Neural progenitor cell (in vitro differentiated cells): Measurements from ENCODE around the gene ARHGEF25. TPM values are rescaled to one million over a fixed set of nuclear protein-coding genes. Genes with fewer than 3 reads are reported as not detected.

Experiments used
- DNase-seq: peaks from one replicate; pipeline ENCODE4 v3.0.0-alpha.2; 2016; ENCODE audit warnings: low spot score
- H2AFZ ChIP-seq: fragments of 200-600 bp; sonication (generic); replicated peaks from 2 replicates; pipeline ENCODE4 v1.6.1; 2016; ENCODE audit warnings: antibody characterized with exemption
- H3F3A ChIP-seq: fragments of 200-600 bp; sonication (generic); 2 replicates; pipeline ENCODE4 v1.6.1; 2016; ENCODE audit warnings: antibody characterized with exemption, low read depth
- H3K27ac ChIP-seq: fragments of 200-600 bp; sonication (generic); 2 replicates; pipeline ENCODE4 v1.5.1; 2016; ENCODE audit warnings: mild to moderate bottlenecking
- H3K27me3 ChIP-seq: fragments of 200-600 bp; sonication (generic); 2 replicates; pipeline ENCODE4 v1.6.1; 2016; ENCODE audit warnings: mild to moderate bottlenecking, moderate library complexity
- H3K36me3 ChIP-seq: fragments of 200-600 bp; sonication (generic); 2 replicates; pipeline ENCODE4 v1.5.1; 2016
- H3K4me1 ChIP-seq: fragments of 200-600 bp; sonication (generic); 2 replicates; pipeline ENCODE4 v1.6.1; 2016; ENCODE audit warnings: mixed run types
- H3K4me2 ChIP-seq: fragments of 200-600 bp; sonication (generic); 2 replicates; pipeline ENCODE4 v1.6.1; 2016
- H3K4me3 ChIP-seq: fragments of 200-600 bp; sonication (generic); 2 replicates; pipeline ENCODE4 v1.5.1; 2016
- H3K79me2 ChIP-seq: fragments of 200-600 bp; sonication (generic); 2 replicates; pipeline ENCODE4 v1.6.1; 2016; ENCODE audit warnings: low read depth
- H3K9ac ChIP-seq: fragments of 200-600 bp; sonication (generic); 2 replicates; pipeline ENCODE4 v1.6.1; 2016
- H3K9me3 ChIP-seq: fragments of 200-600 bp; sonication (generic); 2 replicates; pipeline ENCODE4 v1.5.1; 2016; ENCODE audit warnings: low read depth
- H4K20me1 ChIP-seq: fragments of 200-600 bp; sonication (generic); 2 replicates; pipeline ENCODE4 v1.6.1; 2016; ENCODE audit warnings: low read depth
- H3K27ac Mint-ChIP-seq: 3 replicates; pipeline ENCODE4 v1.8.0; 2021; ENCODE audit warnings: mixed read lengths
- H3K27me3 Mint-ChIP-seq: 2 replicates; pipeline ENCODE4 v1.8.0; 2022; ENCODE audit warnings: low read depth, mild to moderate bottlenecking, inconsistent platforms, moderate library complexity, mixed read lengths; ENCODE audit not compliant: insufficient read depth
- H3K36me3 Mint-ChIP-seq: 3 replicates; pipeline ENCODE4 v1.8.0; 2021; ENCODE audit warnings: mixed read lengths
- H3K4me1 Mint-ChIP-seq: 3 replicates; pipeline ENCODE4 v1.8.0; 2021; ENCODE audit warnings: mixed read lengths
- H3K4me3 Mint-ChIP-seq: 3 replicates; pipeline ENCODE4 v1.8.0; 2021; ENCODE audit warnings: mild to moderate bottlenecking, moderate library complexity, mixed read lengths
- H3K9me3 Mint-ChIP-seq: 3 replicates; pipeline ENCODE4 v1.8.0; 2020; ENCODE audit warnings: mixed read lengths
- EZH2 ChIP-seq: fragments of 200-600 bp; sonication (generic); IDR thresholded peaks from 2 replicates; pipeline ENCODE4 v1.6.1; 2017; ENCODE audit warnings: antibody characterized with exemption, mild to moderate bottlenecking, moderate library complexity
- EZH2phosphoT487 ChIP-seq: fragments of 200-600 bp; sonication (generic); IDR thresholded peaks from 2 replicates; pipeline ENCODE4 v1.6.1; 2017; ENCODE audit warnings: antibody characterized with exemption
- total RNA-seq: library from RNA; depleted of rRNA; stranded (reverse); fragments of >200 nt; gene quantifications from 2 replicates; pipeline ENCODE4 v1.2.3, GENCODE V29; 2015; ENCODE audit warnings: low replicate concordance
- TF ChIP-seq, protein P1 (sequence below): fragments of 200-600 bp; sonication (generic); IDR thresholded peaks from 2 replicates; pipeline ENCODE4 v1.5.1; 2017; ENCODE audit warnings: antibody characterized with exemption, mild to moderate bottlenecking

ARHGEF25 gene
- total RNA-seq, 1 donor from 2014 or later = 17.3 TPM

DNA sequence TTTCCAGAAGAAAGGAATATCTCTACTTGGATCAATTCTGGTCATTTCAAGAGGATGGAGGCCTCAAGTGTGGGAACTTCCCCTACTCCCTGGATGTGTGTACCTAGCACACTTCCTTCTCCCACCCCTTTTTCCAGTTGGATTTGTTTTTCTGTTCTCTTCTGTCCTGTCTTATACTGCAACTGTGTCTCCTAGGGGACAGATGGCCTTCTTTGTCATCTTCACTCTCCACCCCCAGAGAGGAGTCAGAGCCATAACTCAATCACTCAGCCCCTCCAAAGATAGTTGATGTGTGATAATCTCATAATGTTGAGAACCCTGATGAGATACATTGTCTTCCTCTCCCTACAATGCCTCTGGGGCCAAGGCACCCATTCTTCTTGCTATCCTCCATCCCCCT, 8.7 kb upstream of the ARHGEF25 start:
- H3K27ac ChIP-seq = no peak overlapping the region
- H3K9ac ChIP-seq = no peak overlapping the region
- Mint-ChIP-seq H3K9me3 (no peaks in the 10 kb centered on the region), H3K4me1 (peaks cover 23% of the 10 kb centered on the region), H3K27ac (no peak overlapping the region), H3K4me3 (no peak overlapping the region), H3K27me3 (peaks cover 8% of the 10 kb centered on the region), H3K36me3 (peaks cover 22% of the 10 kb centered on the region)
- no peaks in the 10 kb centered on the region for H3K27me3 ChIP-seq
- H4K20me1 ChIP-seq = peaks cover 4% of the 10 kb centered on the region
- H3K9me3 ChIP-seq = no peaks in the 10 kb centered on the region
- no peak overlapping the region for H3K4me2 ChIP-seq
- H3K79me2 ChIP-seq = peaks cover 16% of the 10 kb centered on the region
- no peaks in the 10 kb centered on the region for H3K36me3 ChIP-seq
- peaks cover 18% of the 10 kb centered on the region for H3K4me1 ChIP-seq
- no peak overlapping the region for H3K4me3 ChIP-seq
- TF ChIP-seq EZH2 = no peak
- TF ChIP-seq, protein P1, sequence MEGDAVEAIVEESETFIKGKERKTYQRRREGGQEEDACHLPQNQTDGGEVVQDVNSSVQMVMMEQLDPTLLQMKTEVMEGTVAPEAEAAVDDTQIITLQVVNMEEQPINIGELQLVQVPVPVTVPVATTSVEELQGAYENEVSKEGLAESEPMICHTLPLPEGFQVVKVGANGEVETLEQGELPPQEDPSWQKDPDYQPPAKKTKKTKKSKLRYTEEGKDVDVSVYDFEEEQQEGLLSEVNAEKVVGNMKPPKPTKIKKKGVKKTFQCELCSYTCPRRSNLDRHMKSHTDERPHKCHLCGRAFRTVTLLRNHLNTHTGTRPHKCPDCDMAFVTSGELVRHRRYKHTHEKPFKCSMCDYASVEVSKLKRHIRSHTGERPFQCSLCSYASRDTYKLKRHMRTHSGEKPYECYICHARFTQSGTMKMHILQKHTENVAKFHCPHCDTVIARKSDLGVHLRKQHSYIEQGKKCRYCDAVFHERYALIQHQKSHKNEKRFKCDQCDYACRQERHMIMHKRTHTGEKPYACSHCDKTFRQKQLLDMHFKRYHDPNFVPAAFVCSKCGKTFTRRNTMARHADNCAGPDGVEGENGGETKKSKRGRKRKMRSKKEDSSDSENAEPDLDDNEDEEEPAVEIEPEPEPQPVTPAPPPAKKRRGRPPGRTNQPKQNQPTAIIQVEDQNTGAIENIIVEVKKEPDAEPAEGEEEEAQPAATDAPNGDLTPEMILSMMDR = no peak
- no peak for TF ChIP-seq EZH2phosphoT487
- H3F3A ChIP-seq = peaks cover 12% of the 10 kb centered on the region
- no peak for DNase-seq
- no peak overlapping the region for H2AFZ ChIP-seq

DNA sequence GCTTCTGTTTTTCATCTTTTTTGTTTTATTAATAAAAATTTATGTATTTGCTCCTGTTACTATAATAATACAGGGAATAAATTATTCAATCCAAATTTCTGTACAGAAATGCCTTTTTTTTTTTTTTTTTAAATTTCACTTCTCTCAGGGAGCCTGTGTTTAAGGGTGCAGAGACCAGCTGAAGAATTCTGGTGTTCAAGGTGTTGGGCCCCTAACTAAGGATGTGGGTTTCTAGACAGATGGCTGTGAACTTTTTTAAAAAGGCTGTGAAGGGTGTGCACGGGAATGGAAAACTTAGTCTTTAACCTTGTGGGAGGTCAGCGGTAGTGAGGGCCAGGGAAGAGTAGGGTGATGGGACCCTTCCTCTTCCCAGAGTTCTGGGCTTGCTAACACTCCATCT, 7.9 kb upstream of the ARHGEF25 start:
- H3K27me3 ChIP-seq = no peaks in the 10 kb centered on the region
- H3K4me1 Mint-ChIP-seq = peaks cover 23% of the 10 kb centered on the region
- no peaks in the 10 kb centered on the region for H3K9me3 ChIP-seq
- no peak for DNase-seq
- peak overlapping the region; percentile 99 for H2AFZ ChIP-seq
- H3K27ac Mint-ChIP-seq = no peak overlapping the region
- H3K79me2 ChIP-seq = peaks cover 16% of the 10 kb centered on the region
- peaks cover 8% of the 10 kb centered on the region for H3K27me3 Mint-ChIP-seq
- H3K9me3 Mint-ChIP-seq = no peaks in the 10 kb centered on the region
- H3F3A ChIP-seq = peaks cover 15% of the 10 kb centered on the region
- no peaks in the 10 kb centered on the region for H3K36me3 ChIP-seq
- H3K27ac ChIP-seq = no peak overlapping the region
- peaks cover 18% of the 10 kb centered on the region for H3K4me1 ChIP-seq
- peaks cover 6% of the 10 kb centered on the region for H4K20me1 ChIP-seq
- H3K4me3 ChIP-seq = no peak overlapping the region
- H3K36me3 Mint-ChIP-seq = peaks cover 26% of the 10 kb centered on the region
- H3K9ac ChIP-seq = no peak overlapping the region
- H3K4me3 Mint-ChIP-seq = peak overlapping the region; percentile 91
- H3K4me2 ChIP-seq = peak overlapping the region; percentile 95
- no peak for TF ChIP-seq EZH2

DNA sequence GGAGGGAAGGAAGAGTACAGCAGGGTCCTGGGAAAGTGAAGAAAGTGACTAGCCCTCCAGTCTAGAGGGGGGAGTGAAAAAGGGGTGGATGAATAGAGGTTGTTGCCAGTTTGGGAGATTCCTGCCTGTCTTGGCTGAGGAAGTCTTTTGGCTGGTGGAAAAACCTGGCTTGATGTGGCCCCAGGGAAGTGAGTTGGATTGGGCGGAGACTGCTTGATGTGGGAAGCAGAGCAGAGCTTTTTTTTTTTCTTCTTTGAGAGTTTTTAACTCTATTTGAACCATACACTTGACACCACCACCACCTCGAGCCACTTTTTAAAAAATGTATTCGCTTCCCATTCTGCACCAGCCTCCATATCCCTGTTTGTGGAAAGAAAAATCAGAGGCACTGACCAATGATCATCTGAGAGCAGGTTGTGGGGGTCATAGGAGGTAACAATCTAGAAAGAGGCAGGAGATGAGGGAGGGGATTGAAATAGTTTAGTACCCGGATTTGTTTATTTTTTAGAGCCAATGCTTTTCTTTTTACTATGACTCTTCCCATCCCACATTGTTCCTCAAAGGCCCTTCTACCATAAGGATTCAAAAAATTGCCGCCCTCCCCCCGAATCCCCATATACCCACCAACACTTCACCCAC, 7.3 kb upstream of the ARHGEF25 start:
- H3K9ac ChIP-seq = peak overlapping the region; percentile 83
- H3K36me3 ChIP-seq = no peaks in the 10 kb centered on the region
- TF ChIP-seq EZH2 (no peak), EZH2phosphoT487 (no peak)
- TF ChIP-seq, protein P1 = no peak
- no peak for DNase-seq
- no peak overlapping the region for H3K27ac ChIP-seq
- Mint-ChIP-seq H3K27me3 (peaks cover 8% of the 10 kb centered on the region), H3K27ac (peak overlapping the region; percentile 96), H3K36me3 (peaks cover 22% of the 10 kb centered on the region), H3K9me3 (no peaks in the 10 kb centered on the region), H3K4me1 (peaks cover 23% of the 10 kb centered on the region), H3K4me3 (peak overlapping the region; percentile 91)
- H4K20me1 ChIP-seq = peaks cover 8% of the 10 kb centered on the region
- peaks cover 21% of the 10 kb centered on the region for H3F3A ChIP-seq
- peak overlapping the region; percentile 99 for H2AFZ ChIP-seq
- no peaks in the 10 kb centered on the region for H3K9me3 ChIP-seq
- peak overlapping the region; percentile 98 for H3K4me3 ChIP-seq
- peak overlapping the region; percentile 95 for H3K4me2 ChIP-seq
- H3K4me1 ChIP-seq = peaks cover 18% of the 10 kb centered on the region
- H3K79me2 ChIP-seq = peaks cover 16% of the 10 kb centered on the region
- no peaks in the 10 kb centered on the region for H3K27me3 ChIP-seq

DNA sequence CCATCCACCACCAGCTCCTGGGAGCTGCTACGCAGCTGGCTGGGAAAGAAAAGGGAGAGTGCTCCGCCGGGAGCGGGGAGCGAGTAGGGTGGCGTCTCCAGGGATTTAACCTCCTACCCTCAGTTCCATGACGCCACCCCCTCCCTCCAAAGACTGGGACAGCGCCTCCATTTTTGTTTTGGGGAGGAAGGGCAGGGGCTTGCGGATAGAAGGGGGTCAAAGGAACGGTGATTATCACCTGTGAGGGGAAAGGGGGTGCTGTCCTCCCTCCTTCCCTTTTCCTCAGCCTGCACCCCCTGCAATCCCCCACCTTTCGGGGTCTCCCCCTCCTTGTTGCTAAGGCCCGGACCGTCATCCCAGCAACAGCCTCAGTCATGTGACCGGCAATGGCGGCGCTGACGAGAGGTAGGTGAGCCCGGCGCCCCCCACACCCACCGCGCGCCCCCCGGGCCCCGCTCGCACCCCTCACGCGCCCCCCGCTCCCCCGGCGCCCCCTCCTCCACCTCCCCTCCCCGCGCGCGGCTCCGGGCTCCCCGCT, 6.7 kb upstream of the ARHGEF25 start, which contains the start of gene DTX3:
Gene DTX3, plus strand, starts transcription at position 371 of the 538 bp plus-strand sequence. CDS start 1,694 bp downstream, outside the sequence.
- Mint-ChIP-seq H3K9me3 (no peaks in the 10 kb centered on the region), H3K4me3 (peak within 1 kb of the TSS; percentile 91), H3K36me3 (peaks cover 19% of the 10 kb centered on the region), H3K27ac (peak within 1 kb of the TSS; percentile 96), H3K4me1 (peaks cover 23% of the 10 kb centered on the region), H3K27me3 (peaks cover 9% of the 10 kb centered on the region)
- Histone ChIP-seq H3K79me2 (peaks cover 16% of the 10 kb centered on the region), H3K9ac (peak within 1 kb of the TSS; percentile 83), H3K27me3 (peaks cover 4% of the 10 kb centered on the region), H3F3A (peaks cover 27% of the 10 kb centered on the region), H3K27ac (no peak within 1 kb of the TSS), H3K36me3 (no peaks in the 10 kb centered on the region), H4K20me1 (peaks cover 12% of the 10 kb centered on the region), H3K9me3 (no peaks in the 10 kb centered on the region), H3K4me2 (peak within 1 kb of the TSS; percentile 95), H3K4me1 (peaks cover 20% of the 10 kb centered on the region), H3K4me3 (peak within 1 kb of the TSS; percentile 98), H2AFZ (peak within 1 kb of the TSS; percentile 99)
- TF ChIP-seq EZH2 (no peak), EZH2phosphoT487 (no peak)
- TF ChIP-seq, protein P1 = no peak
- DNase-seq = peak; percentile 66
